ENCODE measurements around the gene SMOC2. TPM values are rescaled to one million over a fixed set of nuclear protein-coding genes. Genes with fewer than 3 reads are reported as not detected.

SMOC2 gene
- total RNA-seq, 1 experiment from 2014 or later, result 0.42 TPM

GRCh38 chr6:168468045-168468444, 27.1 kb downstream of the SMOC2 start:
- no peak for TF ChIP-seq EGR1 (IDR thresholded peaks at IDR 0.05; ENCODE audit: low read depth)
- no peak for TF ChIP-seq ELF1 (IDR thresholded peaks at IDR 0.05; ENCODE audit: borderline replicate concordance, low read depth)
- no peak for TF ChIP-seq YY1 (IDR thresholded peaks at IDR 0.05; ENCODE audit: extremely low read depth, insufficient replicate concordance, low read depth, low read length)
- TF ChIP-seq TCF7L2 (IDR thresholded peaks at IDR 0.05; ENCODE audit: borderline replicate concordance, extremely low read depth, insufficient read depth, insufficient read length), result no peak
- TF ChIP-seq POLR2AphosphoS5 (IDR thresholded peaks at IDR 0.05; ENCODE audit: low read depth, low read length), result no peak
- no peak for TF ChIP-seq MAX (IDR thresholded peaks at IDR 0.05)
- TF ChIP-seq ZFX (IDR thresholded peaks at IDR 0.05), result no peak
- no peak overlapping the region for H3K4me2 ChIP-seq (ENCODE audit: low read length)
- no peak overlapping the region for H2AFZ ChIP-seq (ENCODE audit: low read depth, low read length, poor library complexity, severe bottlenecking)
- no peaks in the 10 kb centered on the region for H3K4me1 ChIP-seq (ENCODE audit: control insufficient read depth in 1 of 2, insufficient read depth in 2 of 2, low read length in 2 of 2)
- no peak for DNase-seq (ENCODE audit: low read depth, low spot score)
- H3K27me3 ChIP-seq (ENCODE audit: insufficient read depth, low read length), result peaks cover 7% of the 10 kb centered on the region
- ChIA-PET POLR2A (no interaction called here), RAD21 (ENCODE audit: low non-redundant PET in 1 of 2, low total read pairs in 2 of 2, uncharacterized antibody in 2 of 2, unreplicated experiment in 2 of 2) (no interaction called here), CTCF (no interaction called here)
- ATAC-seq, result no peak
- H3K9me3 ChIP-seq (ENCODE audit: control insufficient read depth in 1 of 2, insufficient read depth in 1 of 2, low read depth in 1 of 2, low read length in 2 of 2), result peaks cover 0 to 5% of the 10 kb centered on the region in 2 experiments; a peak in 1 of 4 replicates
- intact Hi-C loops (cut with micrococcal nuclease), result no loop called here
- H4K20me1 ChIP-seq (ENCODE audit: insufficient read depth), result no peaks in the 10 kb centered on the region
- H3K9me2 ChIP-seq (ENCODE audit: insufficient read depth), result no peaks in the 10 kb centered on the region
- H3K36me3 ChIP-seq (ENCODE audit: control insufficient read depth in 1 of 2, insufficient read depth in 2 of 2, low read length in 2 of 2), result no peaks in the 10 kb centered on the region
- H3K79me2 ChIP-seq (ENCODE audit: insufficient read depth, low read length), result no peaks in the 10 kb centered on the region
- no peak overlapping the region for H3K27ac ChIP-seq (ENCODE audit: low read depth, low read length)
- no peak overlapping the region for H3K9ac ChIP-seq (ENCODE audit: low read length)
- no TSS peak for BruUV-seq (replicated peaks)
- H3K4me3 ChIP-seq (replicated peaks in 1 of 2; ENCODE audit: low read depth in 1 of 2, low read length in 2 of 2), result no peak overlapping the region

- DNase-seq (ENCODE audit: low read depth, low spot score) (no peak), ATAC-seq (no peak)
- intact Hi-C loops (cut with micrococcal nuclease), result no loop called here
- no TSS peak for BruUV-seq (replicated peaks)
- Histone ChIP-seq H3K79me2 (ENCODE audit: insufficient read depth, low read length) (no peaks in the 10 kb centered on the region), H3K4me2 (ENCODE audit: low read length) (no peak overlapping the region), H3K4me3 (replicated peaks in 1 of 2; ENCODE audit: low read depth in 1 of 2, low read length in 2 of 2) (no peak overlapping the region), H2AFZ (ENCODE audit: low read depth, low read length, poor library complexity, severe bottlenecking) (no peak overlapping the region), H3K36me3 (ENCODE audit: control insufficient read depth in 1 of 2, insufficient read depth in 2 of 2, low read length in 2 of 2) (no peaks in the 10 kb centered on the region), H3K9me3 (ENCODE audit: control insufficient read depth in 1 of 2, insufficient read depth in 1 of 2, low read depth in 1 of 2, low read length in 2 of 2) (peaks cover 0 to 5% of the 10 kb centered on the region in 2 experiments; a peak in 1 of 4 replicates), H3K9me2 (ENCODE audit: insufficient read depth) (no peaks in the 10 kb centered on the region), H3K27ac (ENCODE audit: low read depth, low read length) (no peak overlapping the region), H3K9ac (ENCODE audit: low read length) (no peak overlapping the region), H4K20me1 (ENCODE audit: insufficient read depth) (no peaks in the 10 kb centered on the region), H3K27me3 (ENCODE audit: insufficient read depth, low read length) (peaks cover 4% of the 10 kb centered on the region; the same call in 1 of the 2 replicates), H3K4me1 (ENCODE audit: control insufficient read depth in 1 of 2, insufficient read depth in 2 of 2, low read length in 2 of 2) (no peaks in the 10 kb centered on the region)
- RAD21 ChIA-PET (ENCODE audit: low non-redundant PET in 1 of 2, low total read pairs in 2 of 2, uncharacterized antibody in 2 of 2, unreplicated experiment in 2 of 2), result no interaction called here
- CTCF ChIA-PET, result no interaction called here
- POLR2A ChIA-PET, result no interaction called here
- no peak for TF ChIP-seq POLR2A (IDR thresholded peaks at IDR 0.05; ENCODE audit: borderline replicate concordance, extremely low read depth, insufficient read depth, insufficient read length)
- TF ChIP-seq MAX (IDR thresholded peaks at IDR 0.05), result no peak
- TF ChIP-seq ZBTB33 (IDR thresholded peaks at IDR 0.05; ENCODE audit: extremely low read depth, insufficient replicate concordance, low read length), result no peak
- TF ChIP-seq CTCF (IDR thresholded peaks at IDR 0.05 in 2 of 3, conservative IDR thresholded peaks at IDR 0.05 in 1 of 3; ENCODE audit: borderline replicate concordance in 1 of 3, insufficient read depth in 1 of 3, low read depth in 2 of 3, low read length in 2 of 3), result no peak
- TF ChIP-seq SRF (IDR thresholded peaks at IDR 0.05; ENCODE audit: low read depth), result no peak
- no peak for TF ChIP-seq YY1 (IDR thresholded peaks at IDR 0.05; ENCODE audit: extremely low read depth, insufficient replicate concordance, low read depth, low read length)
Measured at GRCh38 chr6:168469521-168469920, 28.5 kb downstream of the SMOC2 start.
